Activated CD4-positive, alpha-beta T cell treated with anti-CD3 and anti-CD28 coated beads, Interleukin-2, Interleukin-4, amounts not matched to agents 100 ng/mL and 50 ng/mL, durations not matched to agents 16 hours and 8 hours (primary cell): ENCODE measurements around the gene CD300E.
A peak's percentile ranks its signal among the peaks of the same experiment; 100 is the strongest.
"Not testable (repeated sequence)": the region's sequence is repeated elsewhere in the genome, so short reads cannot be mapped to it uniquely, and the experiment has no call there.

Source experiments
- DNase-seq: peaks from one replicate; pipeline ENCODE4 v3.0.0-alpha.2; 2020; ENCODE audit warnings: low spot score

CD300E gene

DNA sequence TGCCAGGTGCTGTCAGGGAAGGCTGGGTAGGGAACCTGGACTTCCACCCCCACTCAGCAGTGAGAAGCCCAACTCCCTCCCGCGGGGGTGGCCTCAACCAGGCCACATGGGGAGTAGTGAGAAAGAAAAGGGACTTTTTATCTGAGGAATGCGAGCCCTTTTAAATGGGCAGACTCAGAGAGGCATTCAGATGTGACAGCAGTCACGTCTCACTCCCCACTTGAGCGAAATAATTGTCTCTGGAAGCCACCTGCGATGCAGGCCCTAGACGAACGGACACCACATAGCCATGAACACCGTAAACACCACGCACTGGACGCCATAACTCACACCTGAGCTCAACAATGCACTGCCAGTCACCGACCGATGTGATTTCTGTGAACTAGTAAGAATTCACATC is 11.9 kb upstream of the CD300E start:
- no peak for DNase-seq

- no peak for DNase-seq
Measured at GRCh38 chr17:74633326-74633725, 9.8 kb upstream of the CD300E start.

DNA sequence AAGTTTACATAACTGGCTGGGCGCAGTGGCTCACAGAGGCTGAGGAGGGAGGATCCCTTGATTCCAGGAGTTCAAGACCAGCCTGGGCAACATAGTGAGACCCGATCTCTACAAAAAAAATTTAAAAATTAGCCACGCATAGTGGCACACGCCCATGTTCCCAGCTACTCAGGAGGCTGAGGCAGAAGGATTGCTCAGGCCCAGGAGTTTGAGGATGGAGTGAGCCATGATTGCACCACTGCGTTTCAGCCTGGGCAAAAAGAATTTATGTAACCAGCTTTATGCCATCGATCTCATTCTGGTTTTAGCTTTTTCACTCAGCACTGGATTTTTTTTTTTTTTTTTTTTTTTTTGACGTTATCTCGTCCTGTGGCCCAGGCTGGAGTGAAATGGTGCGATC is 9.1 kb upstream of the CD300E start:
- no peak for DNase-seq

GRCh38 chr17:74631468-74632450 is 8.2 kb upstream of the CD300E start:
- no peak for DNase-seq

DNA sequence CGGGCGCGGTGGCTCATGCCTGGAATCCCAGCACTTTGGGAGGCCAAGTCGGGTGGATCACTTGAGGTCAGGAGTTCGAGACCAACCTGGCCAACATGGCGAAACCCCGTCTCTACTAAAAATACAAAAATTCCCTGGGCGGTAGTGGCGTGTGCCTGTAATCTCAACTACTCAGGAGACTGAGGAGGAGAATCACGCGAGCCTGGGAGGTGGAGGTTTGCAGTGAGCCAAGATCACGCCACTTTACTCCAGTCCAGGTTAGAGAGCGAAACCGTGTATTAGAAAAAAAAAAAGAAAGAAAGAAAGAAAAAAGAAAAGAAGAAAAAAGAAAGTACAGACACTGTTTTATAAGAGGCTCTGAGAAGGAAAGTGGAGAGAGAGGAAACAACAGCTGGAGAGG is 6.7 kb upstream of the CD300E start:
- DNase-seq: not testable (repeated sequence)

GRCh38 chr17:74625661-74626060 is 2.1 kb upstream of the CD300E start:
- DNase-seq: no peak

GRCh38 chr17:74624131-74624530 is 593 bp upstream of the CD300E start:
- DNase-seq: no peak

DNA sequence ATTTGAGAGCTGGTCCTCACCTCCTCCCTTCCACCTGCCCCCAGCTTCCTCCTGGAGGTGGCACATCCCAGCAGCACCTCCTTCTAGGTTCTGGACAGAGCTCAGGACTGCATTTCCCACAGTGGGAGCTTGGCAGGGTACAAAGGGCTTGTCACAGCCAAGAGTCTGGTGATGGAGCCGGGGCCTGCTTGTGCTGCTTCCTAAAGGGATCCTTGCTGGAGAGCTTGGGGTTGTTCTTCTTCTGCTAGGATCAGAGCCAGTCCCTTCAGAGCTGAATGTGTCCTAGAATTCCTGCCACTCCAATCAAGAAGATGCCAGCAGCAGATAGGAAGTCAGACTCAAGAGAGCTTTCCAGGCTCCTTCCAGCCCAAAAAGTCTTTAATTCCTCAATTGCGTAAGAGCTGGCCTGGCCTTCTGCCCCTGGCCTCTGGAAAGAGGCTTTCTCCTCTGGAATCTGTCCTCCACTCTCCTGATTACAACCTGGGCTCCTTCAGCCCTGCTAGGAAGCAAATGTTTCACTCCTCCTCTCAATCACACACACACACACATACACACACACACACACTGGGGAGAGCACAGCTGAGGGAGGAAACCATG is 4.4 kb downstream of the CD300E start:
- no peak for DNase-seq

DNA sequence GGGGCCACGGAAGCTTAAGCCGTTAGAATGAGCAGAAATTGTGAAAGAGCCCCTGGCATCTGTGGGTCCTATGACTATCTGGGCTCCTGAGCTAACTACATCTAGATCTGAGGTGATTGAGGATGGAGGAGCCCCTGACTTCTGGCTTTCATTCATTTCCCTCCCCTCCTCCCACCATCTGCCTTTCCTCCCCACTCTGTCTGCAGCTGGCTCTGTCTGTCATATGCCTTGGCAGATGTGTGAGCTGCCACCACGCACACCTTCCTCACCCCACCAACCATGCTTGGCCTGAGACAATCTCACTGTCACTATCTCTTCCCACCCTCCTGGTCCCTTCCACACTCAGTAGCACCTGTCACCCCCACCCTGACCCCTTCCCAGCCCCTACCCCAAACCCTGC is 5.1 kb downstream of the CD300E start:
- DNase-seq: no peak

- DNase-seq: no peak
Measured at GRCh38 chr17:74616696-74617095, 6.8 kb downstream of the CD300E start.

DNA sequence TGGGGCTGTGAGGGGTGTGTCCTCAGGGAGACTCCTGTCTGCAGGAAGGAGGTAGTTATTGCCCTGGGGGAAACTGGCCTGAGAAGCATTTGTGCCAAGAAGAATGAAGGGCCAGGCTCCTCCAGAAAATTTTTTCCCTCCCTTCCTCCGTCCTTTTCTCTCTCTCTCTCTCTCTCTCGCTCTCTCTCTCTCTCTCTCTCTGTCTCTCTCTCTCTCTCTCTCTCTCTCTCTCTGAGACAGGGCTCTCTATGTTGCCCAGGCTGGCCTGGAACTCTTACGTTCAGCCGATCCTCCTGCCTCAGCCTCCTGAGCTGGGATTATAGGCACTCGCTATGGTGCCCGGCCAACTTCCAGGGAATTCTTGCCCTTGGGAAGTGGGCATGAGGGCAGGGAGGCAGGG is 11.5 kb downstream of the CD300E start:
- DNase-seq: no peak

GRCh38 chr17:74610108-74610507 is 13.4 kb downstream of the CD300E start:
- DNase-seq: no peak

GRCh38 chr17:74608511-74608910 is 15.0 kb downstream of the CD300E start:
- DNase-seq: no peak

- DNase-seq: no peak
Measured at GRCh38 chr17:74607221-74607620, 16.3 kb downstream of the CD300E start.

GRCh38 chr17:74606050-74606449 is 17.5 kb downstream of the CD300E start:
- DNase-seq: no peak

DNA sequence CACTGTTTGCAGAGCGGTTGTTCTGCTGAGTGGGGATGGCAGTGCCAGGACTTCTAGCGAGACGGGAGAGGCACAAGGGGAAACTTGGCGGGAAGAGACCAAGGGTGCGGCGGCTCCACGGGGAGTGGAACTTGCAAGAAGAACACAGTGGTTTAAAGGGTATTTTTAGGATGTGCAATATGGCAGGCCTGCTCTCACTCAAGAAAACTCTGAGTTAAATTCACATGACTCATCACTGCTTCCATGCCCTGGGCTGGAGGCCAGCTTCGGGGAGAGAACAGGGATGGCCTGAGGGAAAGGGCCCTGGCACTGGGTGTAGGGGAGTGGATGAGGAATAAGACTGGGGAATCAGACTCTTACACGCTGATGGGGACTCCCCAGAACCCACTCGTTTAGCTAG is 18.2 kb downstream of the CD300E start:
- DNase-seq: no peak

GRCh38 chr17:74604761-74605160 is 18.8 kb downstream of the CD300E start:
- no peak for DNase-seq

- no peak for DNase-seq
Measured at GRCh38 chr17:74604200-74604599, 19.3 kb downstream of the CD300E start.

GRCh38 chr17:74603746-74604145 is 19.8 kb downstream of the CD300E start:
- DNase-seq: no peak

- DNase-seq: no peak
Measured at GRCh38 chr17:74603037-74603635, 20.4 kb downstream of the CD300E start.

DNA sequence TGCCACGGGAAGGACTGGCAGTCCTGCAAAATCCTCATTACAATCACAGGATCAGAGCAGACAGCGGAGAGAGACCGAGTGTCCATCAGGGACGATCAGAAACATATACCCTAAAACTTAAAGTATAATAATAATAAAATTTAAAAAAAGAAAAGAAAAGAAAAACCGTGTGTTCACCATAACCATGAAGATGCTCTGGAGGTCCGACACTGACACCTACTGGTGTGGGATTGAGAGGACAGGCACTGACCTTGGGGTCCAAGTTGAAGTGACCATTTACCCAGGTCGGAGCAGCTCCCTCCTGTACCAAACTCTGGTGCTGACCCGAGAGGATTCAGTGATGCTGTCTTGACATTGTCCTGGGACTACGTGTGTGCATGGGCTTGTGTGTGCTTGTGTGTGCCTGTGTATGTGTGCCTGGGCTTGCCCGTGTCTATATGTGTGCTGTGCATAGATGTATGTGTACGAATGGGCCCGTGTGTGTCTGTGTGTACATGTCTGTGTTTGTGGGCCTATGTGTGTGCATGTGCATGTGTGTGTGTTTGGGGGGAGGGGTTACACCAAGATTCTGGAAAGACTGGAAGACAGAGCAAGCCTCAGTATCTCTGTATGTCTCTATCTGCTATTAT is 21.5 kb downstream of the CD300E start:
- peak; percentile 24 for DNase-seq

DNA sequence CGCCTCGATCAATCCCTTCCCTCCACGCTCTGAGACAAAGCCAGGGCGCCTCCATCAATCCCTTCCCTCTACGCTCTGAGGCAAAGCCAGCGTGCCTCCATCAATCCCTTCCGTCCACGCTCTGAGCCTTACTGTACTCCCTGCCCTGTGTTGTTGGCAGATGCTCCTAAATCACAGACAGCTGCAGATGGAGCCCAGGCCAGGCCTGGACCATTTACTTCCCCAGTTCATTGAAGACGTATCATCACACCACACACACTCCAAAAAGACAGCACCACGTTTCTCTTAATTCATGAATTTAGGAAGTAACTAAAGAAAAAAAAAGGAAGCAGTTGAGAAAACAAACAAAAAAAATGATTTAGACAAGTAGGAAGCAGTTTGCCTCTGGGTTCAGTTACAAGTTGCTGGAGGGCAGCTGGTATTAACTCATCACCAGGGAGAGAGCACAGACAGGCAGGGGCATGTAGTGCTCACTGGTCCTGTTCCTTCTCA is 24.0 kb downstream of the CD300E start:
- no peak for DNase-seq

DNA sequence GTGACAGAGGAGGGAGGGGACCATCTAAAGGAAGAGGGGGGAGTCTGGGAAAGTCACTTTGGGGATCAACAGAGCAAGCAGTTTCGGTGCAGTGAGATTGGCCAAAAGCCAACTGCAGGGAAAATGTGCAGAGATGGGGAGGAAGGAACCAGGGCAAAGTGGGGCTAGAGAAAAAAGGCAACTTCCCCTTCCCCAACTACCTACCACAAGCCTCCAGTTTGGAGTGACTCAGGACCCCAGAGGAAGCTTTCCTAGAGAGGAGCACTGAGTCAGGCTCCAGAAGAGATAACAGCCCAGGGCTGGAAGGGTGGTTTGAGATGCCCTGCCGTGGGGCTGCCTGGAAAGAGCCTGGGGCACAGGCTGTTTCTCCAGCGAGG is 24.5 kb downstream of the CD300E start:
- no peak for DNase-seq
